Measurements from ENCODE around the gene ZNF821.

Gene ZNF821

DNA sequence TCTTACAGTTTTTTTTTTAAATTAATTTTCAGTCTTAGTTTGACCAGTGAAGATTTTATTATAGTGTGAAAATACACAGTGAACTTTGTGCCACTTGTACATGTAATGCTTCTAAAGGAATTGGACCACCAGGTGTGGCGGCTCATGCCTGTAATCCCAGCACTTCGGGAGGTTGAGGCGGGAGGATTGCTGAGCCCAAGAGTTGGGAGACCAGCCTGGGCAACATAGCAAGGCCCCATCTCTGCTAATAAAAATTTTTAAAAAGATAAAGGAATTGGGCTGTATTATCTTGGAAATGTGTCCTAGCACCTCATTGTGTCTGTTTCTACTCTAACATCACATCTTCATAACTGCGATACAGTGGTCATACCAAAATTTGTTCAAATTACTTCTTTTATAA, 15.2 kb upstream of the ZNF821 start:
- H3K36me3 ChIP-seq (ENCODE audit: insufficient read depth, low read length): no peaks in the 10 kb centered on the region
- H3F3A ChIP-seq (ENCODE audit: low read depth): 0 out of 2 replicates have a peak, but pooled peaks cover 4% of the 10 kb centered on the region
- H3K4me1 ChIP-seq (ENCODE audit: insufficient read depth, low read length, poor library complexity, severe bottlenecking): peaks cover 41% of the 10 kb centered on the region
- no peak overlapping the region for H3K9ac ChIP-seq (ENCODE audit: low read depth, low read length, poor library complexity, severe bottlenecking)
- H3K4me3 ChIP-seq (ENCODE audit: low read length, poor library complexity, severe bottlenecking): peak overlapping the region; percentile 92
- TF ChIP-seq, protein P1, sequence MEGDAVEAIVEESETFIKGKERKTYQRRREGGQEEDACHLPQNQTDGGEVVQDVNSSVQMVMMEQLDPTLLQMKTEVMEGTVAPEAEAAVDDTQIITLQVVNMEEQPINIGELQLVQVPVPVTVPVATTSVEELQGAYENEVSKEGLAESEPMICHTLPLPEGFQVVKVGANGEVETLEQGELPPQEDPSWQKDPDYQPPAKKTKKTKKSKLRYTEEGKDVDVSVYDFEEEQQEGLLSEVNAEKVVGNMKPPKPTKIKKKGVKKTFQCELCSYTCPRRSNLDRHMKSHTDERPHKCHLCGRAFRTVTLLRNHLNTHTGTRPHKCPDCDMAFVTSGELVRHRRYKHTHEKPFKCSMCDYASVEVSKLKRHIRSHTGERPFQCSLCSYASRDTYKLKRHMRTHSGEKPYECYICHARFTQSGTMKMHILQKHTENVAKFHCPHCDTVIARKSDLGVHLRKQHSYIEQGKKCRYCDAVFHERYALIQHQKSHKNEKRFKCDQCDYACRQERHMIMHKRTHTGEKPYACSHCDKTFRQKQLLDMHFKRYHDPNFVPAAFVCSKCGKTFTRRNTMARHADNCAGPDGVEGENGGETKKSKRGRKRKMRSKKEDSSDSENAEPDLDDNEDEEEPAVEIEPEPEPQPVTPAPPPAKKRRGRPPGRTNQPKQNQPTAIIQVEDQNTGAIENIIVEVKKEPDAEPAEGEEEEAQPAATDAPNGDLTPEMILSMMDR (conservative IDR thresholded peaks at IDR 0.05; ENCODE audit: low read length): no peak
- no peak for TF ChIP-seq EZH2phosphoT487 (IDR thresholded peaks at IDR 0.05; ENCODE audit: borderline replicate concordance)
- peaks cover 96% of the 10 kb centered on the region for H3K79me2 ChIP-seq (ENCODE audit: insufficient read depth, low read length)
- peaks cover 87% of the 10 kb centered on the region for H4K20me1 ChIP-seq (ENCODE audit: insufficient read depth, low read length, poor library complexity, severe bottlenecking)
- no peak overlapping the region for H2AFZ ChIP-seq (ENCODE audit: low read length)
- no peaks in the 10 kb centered on the region for H3K9me3 ChIP-seq (ENCODE audit: insufficient read depth, low read depth, low read length)
- peak overlapping the region; percentile 89 for H3K4me2 ChIP-seq (ENCODE audit: low read depth, low read length, poor library complexity, severe bottlenecking)
- H3K27me3 ChIP-seq (ENCODE audit: insufficient read depth, low read length, poor library complexity, severe bottlenecking): peaks cover 7% of the 10 kb centered on the region
- H3K9me2 ChIP-seq (replicated peaks; ENCODE audit: low read depth, low read length): no peaks in the 10 kb centered on the region

DNA sequence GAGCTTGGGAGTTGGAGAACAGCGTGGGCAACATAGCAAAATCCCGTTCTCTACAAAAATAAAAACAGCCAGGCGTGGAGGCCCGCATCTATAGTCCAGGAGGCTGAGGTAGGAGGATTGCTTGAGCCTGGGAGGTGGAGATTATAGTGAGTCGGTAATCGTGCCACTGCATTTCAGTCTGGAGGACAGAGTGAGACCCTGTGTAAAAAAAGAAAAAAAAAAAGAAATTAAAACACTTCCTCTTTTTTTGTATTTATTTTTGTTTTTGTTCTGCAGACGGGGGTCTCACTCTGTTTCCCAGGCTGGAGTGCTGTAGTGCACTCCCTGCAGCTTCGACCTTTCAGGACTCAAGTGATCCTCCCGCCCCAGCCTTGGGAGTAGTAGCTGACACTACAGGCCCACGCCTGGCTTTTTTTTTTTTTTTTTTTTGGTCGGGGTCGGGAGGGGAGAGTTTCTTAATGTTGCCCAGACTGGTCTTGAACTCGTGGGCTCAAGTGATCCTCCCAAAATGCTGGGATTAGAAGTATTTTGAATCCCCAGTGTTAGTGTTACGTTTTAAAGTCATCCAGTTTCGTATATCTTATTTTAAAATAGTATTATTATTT, 12.9 kb upstream of the ZNF821 start:
- 0 out of 2 replicates have a peak, but pooled peaks cover 4% of the 10 kb centered on the region for H3F3A ChIP-seq (ENCODE audit: low read depth)
- no peaks in the 10 kb centered on the region for H3K36me3 ChIP-seq (ENCODE audit: insufficient read depth, low read length)
- H3K4me3 ChIP-seq (ENCODE audit: low read length, poor library complexity, severe bottlenecking): peak overlapping the region; percentile 92
- H4K20me1 ChIP-seq (ENCODE audit: insufficient read depth, low read length, poor library complexity, severe bottlenecking): peaks cover 68% of the 10 kb centered on the region
- no peak for TF ChIP-seq EZH2phosphoT487 (IDR thresholded peaks at IDR 0.05; ENCODE audit: borderline replicate concordance)
- TF ChIP-seq, protein P1 (conservative IDR thresholded peaks at IDR 0.05; ENCODE audit: low read length): no peak
- H3K27me3 ChIP-seq (ENCODE audit: insufficient read depth, low read length, poor library complexity, severe bottlenecking): peaks cover 7% of the 10 kb centered on the region
- no peak overlapping the region for H2AFZ ChIP-seq (ENCODE audit: low read length)
- H3K79me2 ChIP-seq (ENCODE audit: insufficient read depth, low read length): peaks cover 78% of the 10 kb centered on the region
- H3K9me2 ChIP-seq (replicated peaks; ENCODE audit: low read depth, low read length): no peaks in the 10 kb centered on the region
- H3K9ac ChIP-seq (ENCODE audit: low read depth, low read length, poor library complexity, severe bottlenecking): peak overlapping the region; percentile 98
- peak overlapping the region; percentile 89 for H3K4me2 ChIP-seq (ENCODE audit: low read depth, low read length, poor library complexity, severe bottlenecking)
- no peaks in the 10 kb centered on the region for H3K9me3 ChIP-seq (ENCODE audit: insufficient read depth, low read depth, low read length)
- H3K4me1 ChIP-seq (ENCODE audit: insufficient read depth, low read length, poor library complexity, severe bottlenecking): peaks cover 35% of the 10 kb centered on the region

DNA sequence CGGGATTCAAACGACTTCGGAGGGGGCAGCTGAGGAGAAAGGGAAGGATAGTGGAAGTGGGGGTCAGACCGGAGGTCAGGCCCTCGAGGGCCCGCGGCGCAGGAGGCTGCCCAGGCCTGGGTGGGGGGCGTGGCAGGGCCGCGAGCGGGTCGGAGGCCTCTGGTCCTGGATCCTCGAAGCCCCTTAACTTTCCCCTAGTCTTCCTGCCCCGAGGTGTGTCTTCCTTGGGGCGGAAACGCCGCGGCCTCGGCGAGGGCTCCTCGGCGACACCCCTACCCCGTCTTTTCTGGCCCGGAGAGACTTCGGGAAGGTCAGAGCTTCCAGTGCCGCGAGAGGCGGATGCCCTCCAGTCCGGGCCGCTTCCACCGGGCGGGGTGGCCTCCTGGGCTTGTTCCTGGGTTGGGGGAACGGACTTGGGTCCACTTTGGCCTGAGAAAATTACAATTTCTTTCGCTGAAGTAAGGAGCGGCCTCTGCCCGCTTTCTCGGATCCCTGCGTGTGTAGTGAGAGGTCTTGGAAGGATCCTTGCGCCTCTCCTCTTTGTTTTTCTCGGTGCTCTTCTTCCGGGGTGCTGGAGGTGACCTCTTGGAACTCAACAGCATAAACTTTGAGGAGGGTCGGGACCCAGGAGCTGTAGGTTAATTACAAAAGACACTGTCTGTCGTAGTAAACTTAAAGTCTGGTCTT, 11.8 kb upstream of the ZNF821 start:
- peaks cover 28% of the 10 kb centered on the region for H3K4me1 ChIP-seq (ENCODE audit: insufficient read depth, low read length, poor library complexity, severe bottlenecking)
- H3K4me3 ChIP-seq (ENCODE audit: low read length, poor library complexity, severe bottlenecking): peak overlapping the region; percentile 92
- H3K36me3 ChIP-seq (ENCODE audit: insufficient read depth, low read length): no peaks in the 10 kb centered on the region
- H3K9me2 ChIP-seq (replicated peaks; ENCODE audit: low read depth, low read length): no peaks in the 10 kb centered on the region
- H3K4me2 ChIP-seq (ENCODE audit: low read depth, low read length, poor library complexity, severe bottlenecking): peak overlapping the region; percentile 89
- 0 out of 2 replicates have a peak, but pooled peaks cover 4% of the 10 kb centered on the region for H3F3A ChIP-seq (ENCODE audit: low read depth)
- peaks cover 7% of the 10 kb centered on the region for H3K27me3 ChIP-seq (ENCODE audit: insufficient read depth, low read length, poor library complexity, severe bottlenecking)
- H4K20me1 ChIP-seq (ENCODE audit: insufficient read depth, low read length, poor library complexity, severe bottlenecking): peaks cover 58% of the 10 kb centered on the region
- H3K79me2 ChIP-seq (ENCODE audit: insufficient read depth, low read length): peaks cover 68% of the 10 kb centered on the region
- H2AFZ ChIP-seq (ENCODE audit: low read length): peak overlapping the region; percentile 76
- TF ChIP-seq EZH2phosphoT487 (IDR thresholded peaks at IDR 0.05; ENCODE audit: borderline replicate concordance): no peak
- TF ChIP-seq, protein P1 (conservative IDR thresholded peaks at IDR 0.05; ENCODE audit: low read length): no peak
- H3K9me3 ChIP-seq (ENCODE audit: insufficient read depth, low read depth, low read length): no peaks in the 10 kb centered on the region
- peak overlapping the region; percentile 98 for H3K9ac ChIP-seq (ENCODE audit: low read depth, low read length, poor library complexity, severe bottlenecking)

All from Loucy (cell line).